Measurements from ENCODE around the gene C3orf20.

The C3orf20 gene

DNA sequence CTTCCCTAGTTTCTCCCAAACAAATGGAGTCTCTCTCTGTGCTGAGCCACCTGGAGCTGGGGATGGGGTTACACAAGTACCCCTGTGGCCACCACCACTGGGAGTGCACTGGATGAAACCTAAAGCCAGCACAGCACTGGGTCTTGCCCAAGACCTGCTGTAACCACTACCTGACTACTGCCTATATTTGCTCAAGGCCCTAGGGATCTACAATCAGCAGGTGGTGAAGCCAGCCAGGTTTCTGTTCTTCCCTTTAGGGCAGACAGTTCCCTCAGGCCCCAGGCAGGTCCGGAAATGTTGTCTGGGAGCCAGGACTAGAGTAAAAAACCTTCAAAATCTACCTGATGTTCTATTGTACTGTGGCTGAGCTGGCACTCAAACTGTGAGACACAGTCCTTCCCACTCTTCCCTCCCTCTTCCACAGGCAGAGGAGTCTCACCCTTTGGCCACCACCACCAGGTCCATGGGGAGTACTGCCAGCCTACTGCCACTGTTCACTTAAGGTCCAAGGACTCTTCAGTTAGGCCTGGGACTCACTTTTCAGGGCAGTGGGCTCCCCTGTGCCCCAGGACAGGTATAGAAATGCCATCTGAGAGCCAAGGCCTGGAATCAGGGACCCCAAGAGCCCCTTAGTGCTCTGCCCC is 23.8 kb downstream of the C3orf20 start:
- FAIRE-seq (no peak), DNase-seq (ENCODE audit: low spot score) (no peak)

DNA sequence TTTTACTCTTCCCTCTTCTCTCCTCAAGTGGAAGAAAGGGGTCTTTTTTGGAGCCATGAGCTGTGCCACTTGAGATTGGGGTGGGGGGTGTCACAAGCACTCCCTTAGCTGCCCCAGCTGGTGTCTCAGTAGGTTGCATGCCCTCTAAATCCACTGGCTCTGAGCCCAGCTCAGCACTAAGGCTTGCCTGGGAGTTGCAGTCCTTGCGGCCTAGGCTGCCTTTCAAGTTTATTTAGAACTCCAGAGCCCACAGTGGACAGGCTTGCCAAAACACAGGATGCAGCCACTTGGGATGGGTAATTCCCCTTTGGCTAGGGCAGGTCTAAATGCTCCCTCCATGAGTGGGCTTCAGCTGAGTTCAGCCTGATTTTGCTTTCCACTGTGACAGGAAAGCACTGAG is 24.7 kb downstream of the C3orf20 start:
- FAIRE-seq (no peak), DNase-seq (ENCODE audit: low spot score) (no peak)

DNA sequence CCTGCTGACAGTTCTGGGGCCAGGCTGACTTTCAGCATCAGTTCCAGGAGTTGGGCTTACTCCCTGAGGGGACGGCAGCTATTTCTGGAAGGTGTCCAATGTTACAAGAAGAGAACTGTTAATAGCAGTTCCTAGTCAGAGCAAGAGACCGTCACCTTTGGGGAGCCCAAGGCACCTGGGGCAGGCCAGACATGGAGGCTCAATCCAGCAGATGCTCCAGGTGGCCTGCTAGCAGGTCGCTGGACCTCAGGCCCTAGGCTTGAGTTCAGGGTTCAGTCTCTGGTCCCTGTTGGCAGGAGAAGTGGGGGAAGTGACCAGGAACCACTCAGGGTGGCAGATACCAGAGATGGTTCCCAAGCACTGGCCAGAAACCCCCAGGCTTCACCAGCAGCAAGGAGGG is 25.9 kb downstream of the C3orf20 start:
- DNase-seq (ENCODE audit: low spot score), result no peak
- FAIRE-seq, result no peak

DNA sequence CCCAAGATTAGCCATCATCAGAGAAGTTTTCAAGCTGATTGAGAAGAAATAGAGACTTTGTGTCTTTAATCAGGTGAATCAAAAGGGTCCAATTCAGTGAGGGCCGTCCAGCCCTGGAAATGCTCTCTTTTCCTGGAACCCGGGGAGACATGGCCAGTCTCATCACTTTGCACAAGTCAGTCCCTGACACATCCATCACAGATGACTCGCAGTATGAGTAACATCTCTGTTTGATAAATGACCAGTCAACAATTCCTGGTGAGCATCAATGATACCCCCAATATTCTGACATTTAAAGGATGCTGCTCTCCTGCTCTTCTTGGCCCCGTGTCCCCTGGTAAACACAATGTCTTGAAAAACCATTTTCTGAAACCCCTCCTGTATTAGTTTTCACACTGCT is 26.7 kb downstream of the C3orf20 start:
- no peak for FAIRE-seq
- no peak for DNase-seq (ENCODE audit: low spot score)

DNA sequence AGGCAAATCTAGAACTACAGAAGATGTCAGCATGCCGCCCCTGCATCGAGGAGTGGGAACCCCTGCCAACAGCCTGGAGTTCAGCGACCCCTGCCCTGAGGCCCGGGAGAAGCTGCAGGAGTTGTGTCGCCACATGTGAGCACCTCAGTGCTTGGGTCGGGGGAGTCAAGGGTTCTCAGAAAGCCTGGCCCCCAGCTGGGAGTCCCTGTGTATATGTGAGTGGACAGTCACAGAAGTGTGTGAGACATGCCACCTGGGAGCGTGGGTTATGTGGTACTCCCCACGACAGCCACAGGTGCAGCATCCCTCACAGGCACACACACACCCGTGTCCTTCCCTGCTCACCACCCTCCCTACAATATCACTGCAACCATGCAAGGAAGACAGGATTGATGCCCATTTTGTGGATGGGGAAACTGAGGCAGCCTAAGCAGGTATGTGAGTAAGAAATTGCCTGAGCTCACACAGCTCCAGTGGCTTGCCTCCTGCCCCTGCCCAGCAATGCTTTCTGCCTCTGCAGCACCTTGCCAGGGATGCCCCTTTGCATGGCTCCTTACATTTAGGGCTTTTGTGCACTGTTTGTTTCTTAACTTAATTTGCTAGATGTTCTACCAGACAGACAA is 28.3 kb downstream of the C3orf20 start:
- FAIRE-seq, result no peak
- DNase-seq (ENCODE audit: low spot score), result no peak

DNA sequence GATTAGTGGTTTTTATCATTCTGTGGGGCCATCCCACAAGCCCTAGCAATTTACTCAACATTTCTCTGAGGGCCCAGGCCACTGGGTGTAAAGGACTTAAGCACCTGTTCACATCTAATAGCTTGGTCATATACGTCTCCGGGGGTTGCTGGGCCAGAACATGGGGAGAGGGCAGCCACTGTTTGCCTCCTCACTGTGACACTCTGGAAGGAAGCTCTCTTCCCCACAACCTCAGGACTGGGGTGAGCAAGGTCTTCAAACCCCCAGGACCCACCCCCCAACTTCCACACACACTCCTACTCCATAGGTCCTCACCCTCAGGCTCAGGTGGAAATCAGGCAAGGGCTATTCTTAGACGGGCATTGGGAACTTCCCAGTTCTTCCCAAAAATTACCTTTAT is 28.9 kb downstream of the C3orf20 start:
- DNase-seq (ENCODE audit: low spot score) (no peak), FAIRE-seq (no peak)

DNA sequence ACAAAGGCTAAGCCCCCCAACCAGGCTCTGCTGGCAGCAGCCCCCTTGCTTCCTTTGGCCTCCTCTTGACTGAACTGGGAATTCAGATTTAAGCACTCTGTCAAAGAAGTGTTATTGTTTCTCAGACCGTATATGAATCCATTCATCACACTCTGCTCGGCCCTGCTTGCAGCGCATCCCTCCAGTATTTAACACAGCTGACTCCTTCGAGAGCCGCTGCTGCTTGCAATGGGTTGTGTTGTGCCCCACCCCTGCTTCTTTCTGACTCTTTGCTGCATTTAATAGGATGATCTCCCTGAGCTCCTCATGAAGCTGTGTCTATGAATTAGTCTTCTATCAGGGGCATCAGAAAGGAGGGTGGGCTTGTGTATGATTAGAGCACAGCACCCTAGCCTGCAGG is 31.2 kb downstream of the C3orf20 start:
- FAIRE-seq (no peak), DNase-seq (ENCODE audit: low spot score) (no peak)

DNA sequence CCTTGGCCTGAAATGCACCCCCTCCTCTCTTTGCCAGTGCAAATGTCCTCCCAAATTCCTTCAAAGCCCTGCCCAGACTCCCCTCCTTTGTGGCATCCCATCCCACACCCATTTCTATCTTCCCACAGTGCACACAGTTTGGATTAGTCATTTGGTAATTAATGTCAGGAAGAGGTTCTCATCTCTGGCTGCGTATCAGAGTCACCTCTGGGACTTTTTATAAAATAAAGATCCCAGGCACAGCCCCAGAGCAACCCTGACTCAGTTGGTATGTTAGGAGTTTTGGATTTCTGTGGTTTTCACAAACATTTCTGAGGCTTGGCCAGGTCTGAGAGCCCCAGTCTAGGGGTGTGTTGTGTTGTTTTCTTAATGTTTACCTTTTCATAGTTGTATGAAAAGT is 41.6 kb downstream of the C3orf20 start:
- DNase-seq (ENCODE audit: low spot score) (peak; percentile 26), FAIRE-seq (no peak)

DNA sequence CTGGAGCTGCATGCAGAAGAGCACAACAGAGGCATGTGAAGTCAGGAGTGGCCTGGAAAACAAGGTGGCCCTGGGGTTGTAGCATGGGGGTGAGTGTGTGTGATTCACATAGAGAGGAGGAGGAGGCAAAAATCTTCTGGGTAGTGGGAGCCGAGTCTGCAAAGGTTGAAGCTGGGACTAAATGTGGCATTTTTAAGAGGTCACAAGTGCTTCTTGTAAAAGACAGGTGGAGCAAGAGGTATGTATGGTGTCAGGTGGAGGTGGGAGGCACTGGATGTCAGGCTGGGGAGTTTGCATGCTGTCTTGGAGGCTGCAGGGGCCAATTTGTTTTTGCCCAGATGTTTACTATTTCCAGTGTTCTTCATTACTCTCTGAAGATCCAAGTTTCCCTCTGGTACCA is 42.4 kb downstream of the C3orf20 start:
- DNase-seq (ENCODE audit: low spot score), result no peak
- no peak for FAIRE-seq

DNA sequence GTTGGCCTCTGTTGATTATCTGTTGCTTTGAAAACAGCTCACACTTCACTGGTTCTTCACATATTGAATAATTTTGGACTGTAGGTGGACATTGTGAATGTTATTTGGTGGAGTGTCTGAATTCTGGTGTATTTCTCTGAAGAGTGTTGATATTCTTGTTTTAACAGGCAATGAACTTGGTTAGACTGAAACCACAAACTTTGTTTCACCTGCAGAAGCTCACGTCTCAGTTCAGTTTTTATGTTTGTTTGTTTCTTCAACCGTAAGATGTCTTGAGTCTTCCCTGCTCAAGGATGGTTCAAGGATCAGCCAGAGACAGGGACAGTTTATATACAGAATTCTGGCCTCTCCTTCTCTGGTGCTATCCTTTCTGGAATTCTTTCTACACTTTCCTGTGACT is 43.6 kb downstream of the C3orf20 start:
- no peak for FAIRE-seq
- no peak for DNase-seq (ENCODE audit: low spot score)

DNA sequence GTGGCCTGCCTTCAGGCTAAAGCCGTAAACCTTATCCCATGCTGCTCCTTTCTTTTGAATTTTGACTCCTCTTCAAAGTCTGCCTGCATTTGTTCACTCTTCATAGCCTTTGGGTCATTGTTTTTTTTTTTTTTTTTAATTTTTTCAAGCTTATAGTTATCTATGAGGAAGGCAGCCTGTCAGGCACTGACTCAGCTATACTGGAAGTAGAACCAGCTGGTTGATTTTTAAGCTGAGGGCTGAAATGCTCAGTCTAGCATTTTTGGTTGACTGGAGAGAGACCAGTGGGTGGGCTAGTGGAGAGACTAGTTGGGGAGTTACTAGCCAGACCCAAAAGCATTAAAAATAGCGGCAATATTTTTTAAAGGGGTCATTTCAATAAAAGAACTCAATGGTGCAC is 44.1 kb downstream of the C3orf20 start:
- FAIRE-seq (no peak), DNase-seq (ENCODE audit: low spot score) (no peak)

DNA sequence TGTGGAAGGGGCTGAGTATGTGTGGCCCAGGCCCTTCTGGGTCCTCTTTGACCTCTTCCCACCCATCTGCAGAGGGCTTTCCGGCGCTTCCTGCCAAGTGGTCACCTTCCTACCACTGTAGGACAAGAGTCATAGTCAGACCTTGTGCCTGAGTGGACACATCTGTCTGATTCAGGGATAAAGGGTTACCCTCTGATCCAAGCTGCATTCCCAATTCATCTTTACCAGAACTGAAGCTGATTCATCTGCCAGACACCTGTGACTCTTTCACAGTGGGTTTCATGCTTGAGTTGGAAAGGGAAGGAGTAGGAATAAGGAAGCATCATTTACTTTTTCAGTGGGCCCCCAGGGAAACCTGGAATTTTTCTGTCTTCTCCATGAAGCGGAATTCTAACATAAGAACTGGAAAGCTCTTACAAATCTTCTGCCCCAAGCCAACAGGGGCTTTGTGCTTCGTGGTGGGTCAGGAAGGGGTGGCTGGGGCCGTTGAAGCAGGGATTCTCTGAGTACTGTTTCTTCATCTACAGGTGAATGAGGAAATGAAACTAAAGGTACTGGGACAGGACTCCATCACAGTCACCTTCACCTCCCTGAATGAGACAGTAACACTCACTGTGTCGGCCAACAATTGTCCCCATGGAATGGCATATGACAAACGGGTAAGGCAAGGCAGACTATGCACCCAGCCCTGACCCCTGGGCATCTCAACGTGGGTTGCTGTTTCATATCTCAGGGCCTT is 46.4 kb downstream of the C3orf20 start:
- DNase-seq (ENCODE audit: low spot score), result no peak
- FAIRE-seq, result no peak

DNA sequence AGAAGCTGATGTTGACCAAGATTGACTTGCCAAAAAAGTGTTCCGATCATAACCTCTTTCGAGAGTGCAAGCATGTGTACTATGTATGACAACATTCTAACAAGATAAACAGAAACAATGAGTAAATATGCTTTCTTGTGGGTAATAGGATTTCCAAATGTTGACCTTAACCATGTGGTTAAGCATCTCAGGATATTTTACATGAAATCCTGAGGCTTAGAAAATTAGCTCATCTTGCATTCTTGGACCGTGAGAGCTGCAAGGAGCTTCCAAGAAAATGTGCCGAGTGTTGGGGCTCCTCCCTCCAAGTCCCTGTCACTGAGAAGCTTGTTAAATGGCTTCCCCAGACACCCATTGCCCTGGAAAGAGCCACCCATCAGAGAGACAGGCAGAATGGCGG is 50.1 kb downstream of the C3orf20 start:
- peak; percentile 9 for DNase-seq (ENCODE audit: low spot score)
- FAIRE-seq, result no peak

DNA sequence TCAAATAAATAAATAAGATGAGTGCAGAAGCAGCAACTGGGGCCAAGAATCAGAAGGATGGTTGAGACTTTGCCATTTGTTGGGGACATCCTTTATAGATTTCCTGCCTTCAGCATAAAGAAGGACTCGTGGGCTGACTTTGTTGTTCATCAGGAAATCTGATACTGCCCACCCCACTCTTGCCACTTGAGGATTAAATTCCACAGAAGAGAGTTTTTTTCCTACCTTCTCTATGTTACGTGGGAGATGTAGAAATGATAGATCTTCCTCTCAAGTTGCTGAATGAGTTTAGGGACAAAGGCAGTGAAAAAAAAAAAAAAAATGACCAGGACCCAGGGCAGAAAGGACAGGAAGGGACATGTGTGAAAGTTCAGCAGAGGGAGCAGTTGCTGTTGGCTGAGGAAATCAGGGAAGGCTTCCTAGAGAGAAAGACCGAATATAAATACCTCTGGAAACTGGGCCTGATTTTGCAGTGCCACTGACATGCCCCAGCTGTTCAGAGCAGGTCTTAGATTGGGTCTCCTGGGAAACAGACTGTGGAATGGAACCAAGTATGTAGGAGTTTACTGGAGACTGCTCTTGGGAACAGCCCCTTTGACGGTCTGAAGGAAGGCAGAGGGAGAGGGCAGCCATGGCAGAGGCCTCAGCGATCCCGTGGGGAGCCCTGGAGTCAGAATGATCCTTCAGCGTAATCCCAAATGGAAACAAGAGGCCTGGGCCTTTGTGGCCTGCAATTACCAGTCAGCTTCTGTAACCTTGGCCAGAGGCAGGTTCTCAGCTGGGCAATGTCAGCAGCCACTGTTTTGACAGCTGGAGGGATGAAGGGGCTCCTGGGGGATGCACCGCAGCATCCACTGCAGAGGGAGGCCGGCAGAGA is 50.9 kb downstream of the C3orf20 start:
- FAIRE-seq, result no peak

DNA sequence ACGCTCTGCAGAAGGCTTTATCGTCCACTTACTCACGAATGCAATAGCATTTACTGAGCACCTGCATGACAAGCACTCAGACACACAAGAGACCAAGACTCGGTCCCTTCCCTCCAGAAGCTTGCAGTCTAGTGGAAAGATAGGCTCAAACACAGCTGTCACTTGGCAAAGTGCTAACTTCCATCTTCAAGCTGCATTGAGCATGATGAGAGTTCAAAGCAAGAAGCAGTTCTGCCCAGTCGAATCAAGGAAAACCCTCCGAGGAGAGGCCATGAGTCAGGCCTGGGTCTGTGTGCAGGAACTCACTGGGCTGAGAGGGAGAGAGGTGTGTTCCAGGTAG is 51.5 kb downstream of the C3orf20 start:
- FAIRE-seq, result no peak

More for the DNA sequence above, 50.9 kb downstream of the C3orf20 start:
- DNase-seq (ENCODE audit: low spot score), result no peak

DNA sequence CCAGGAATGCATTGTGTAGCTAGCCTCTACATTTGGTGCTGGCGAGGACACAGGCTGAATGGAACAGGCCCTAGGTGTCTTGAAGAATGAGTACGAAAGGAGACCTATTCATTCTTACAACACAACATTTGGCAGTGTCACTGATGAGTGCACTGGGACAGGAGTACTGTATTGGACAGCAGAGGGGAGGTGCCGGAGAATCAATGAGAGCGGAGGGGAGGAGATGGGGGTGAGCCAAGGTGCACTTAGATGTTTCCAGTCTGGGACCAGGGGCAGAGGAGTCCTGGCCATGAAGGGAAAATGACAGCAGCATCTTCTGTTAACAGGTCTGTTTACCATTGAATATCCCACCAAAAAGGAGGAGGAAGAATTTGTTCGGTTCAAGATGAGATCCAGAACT is 53.2 kb downstream of the C3orf20 start:
- FAIRE-seq, result no peak

More for the DNA sequence above, 51.5 kb downstream of the C3orf20 start:
- DNase-seq (ENCODE audit: low spot score), result no peak

DNA sequence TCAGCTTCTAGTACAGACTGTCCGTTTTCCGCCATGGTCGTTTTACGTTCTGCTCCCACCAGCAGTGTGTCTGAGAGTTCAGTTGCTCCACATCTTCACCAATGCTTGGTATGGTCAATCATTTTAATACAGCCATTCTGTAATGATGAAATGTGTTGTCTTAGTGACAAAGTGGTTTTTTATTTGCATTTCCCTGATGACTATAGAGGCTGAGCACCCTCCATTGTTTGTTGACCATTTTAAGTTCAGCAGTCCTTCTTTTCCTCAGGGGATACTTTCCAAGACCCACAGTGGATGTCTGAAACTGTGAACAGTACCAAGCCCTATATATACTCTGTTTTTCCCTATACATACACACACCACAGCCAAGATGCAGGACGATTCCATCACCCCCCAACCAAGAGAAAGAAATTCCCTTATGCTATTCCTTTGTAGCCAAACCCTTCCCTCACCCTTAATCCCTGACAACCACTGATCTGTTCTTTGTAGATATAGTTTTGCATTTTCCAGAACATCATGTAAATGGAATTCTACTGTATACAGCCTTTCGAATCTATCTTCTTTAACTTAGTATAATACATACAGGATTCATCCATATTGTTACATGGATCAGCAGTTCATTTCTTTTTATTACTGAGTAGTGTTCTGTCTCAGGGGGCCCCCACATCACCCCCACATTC is 55.9 kb downstream of the C3orf20 start:
- no peak for DNase-seq (ENCODE audit: low spot score)
- no peak for FAIRE-seq

More for the DNA sequence above, 53.2 kb downstream of the C3orf20 start:
- no peak for DNase-seq (ENCODE audit: low spot score)

DNA sequence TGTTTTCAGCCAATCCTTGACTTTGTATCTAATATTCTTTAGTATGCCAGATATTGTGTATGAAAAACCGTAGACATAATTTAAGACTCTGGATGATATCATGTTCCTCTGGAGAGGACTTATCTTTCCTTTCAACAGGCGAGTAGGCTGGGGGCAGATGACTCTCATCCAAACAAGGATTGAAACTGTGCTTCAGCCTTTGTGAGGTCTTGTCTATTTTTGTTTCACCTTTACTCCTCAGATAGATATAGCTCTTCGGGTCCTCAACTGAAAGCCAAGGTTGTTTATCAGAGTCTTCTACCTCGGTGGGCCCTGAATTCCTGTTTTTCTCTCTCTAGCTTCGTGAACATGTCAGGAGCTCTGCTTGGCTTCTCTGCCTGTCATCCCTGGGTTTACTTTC is 66.0 kb downstream of the C3orf20 start:
- FAIRE-seq, result no peak

DNA sequence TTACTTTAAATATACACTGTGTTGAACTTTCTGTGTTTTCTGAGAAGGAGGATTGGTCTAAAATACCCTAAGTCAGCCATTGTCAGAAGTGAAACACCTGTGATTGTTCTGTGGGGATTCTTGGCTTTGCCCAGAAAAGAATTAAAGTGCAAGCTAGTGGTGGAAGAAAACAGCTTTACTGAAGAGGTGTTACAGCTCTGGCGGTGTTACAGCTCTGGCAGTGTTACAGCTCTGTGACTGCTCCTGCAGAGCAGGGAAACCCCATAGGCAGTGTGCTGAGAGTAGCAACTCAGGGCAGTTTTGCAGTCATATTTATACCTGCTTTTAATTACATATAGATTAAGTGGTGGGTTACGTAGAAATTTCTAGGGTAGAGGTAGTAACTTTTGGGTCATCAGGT is 66.6 kb downstream of the C3orf20 start:
- DNase-seq (ENCODE audit: low spot score) (no peak), FAIRE-seq (no peak)

More for the DNA sequence above, 66.0 kb downstream of the C3orf20 start:
- DNase-seq (ENCODE audit: low spot score), result no peak

DNA sequence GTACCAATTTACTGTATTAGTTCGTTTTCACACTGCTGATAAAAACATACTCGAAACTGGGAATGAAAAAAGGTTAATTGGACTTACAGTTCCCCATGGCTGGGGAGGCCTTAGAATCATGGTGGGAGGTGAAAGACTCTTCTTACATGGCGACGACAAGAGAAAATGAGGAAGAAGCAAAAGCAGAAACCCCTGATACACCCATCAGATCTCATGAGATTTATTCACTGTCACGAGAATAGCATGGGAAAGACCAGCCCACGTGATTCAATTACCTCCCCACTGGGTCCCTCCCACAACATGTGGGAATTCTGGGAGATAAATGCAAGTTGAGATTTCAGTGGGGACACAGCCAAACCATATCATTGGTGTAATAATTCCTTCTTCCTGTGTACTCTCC is 69.6 kb downstream of the C3orf20 start:
- no peak for FAIRE-seq

DNA sequence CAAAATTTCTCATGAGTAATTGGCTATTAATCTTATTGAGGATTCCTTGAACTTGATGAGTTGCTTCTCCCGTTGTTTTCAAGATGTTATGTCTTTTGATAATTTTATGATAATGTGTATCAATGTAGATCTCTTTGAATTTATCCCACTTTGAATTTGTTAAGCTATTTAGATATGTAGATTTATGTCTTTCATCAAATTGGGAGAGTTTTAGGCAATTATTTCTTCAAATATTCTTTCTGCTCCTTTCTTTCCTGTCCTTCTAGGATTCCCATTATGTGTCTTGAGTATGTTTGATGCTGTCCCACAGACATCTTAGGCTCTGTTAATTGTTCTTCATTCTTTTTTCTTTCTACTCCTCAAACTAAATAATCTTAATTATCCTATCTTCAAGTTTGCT is 75.7 kb downstream of the C3orf20 start:
- no peak for FAIRE-seq
- DNase-seq (ENCODE audit: low spot score), result no peak

More for the DNA sequence above, 69.6 kb downstream of the C3orf20 start:
- DNase-seq (ENCODE audit: low spot score), result no peak

Data from urothelium cell line (cell line).